SU-DHL-6 (cell line): ENCODE measurements around the gene BTBD9.

Experiments
- H2AFZ ChIP-seq: fragments of 200-600 bp; sonication (generic); 2 replicates; pipeline ENCODE4 v1.6.1; 2014; ENCODE audit warnings: low read depth, mild to moderate bottlenecking, moderate library complexity, mixed read lengths, antibody characterized with exemption, low read length; ENCODE audit not compliant: severe bottlenecking
- H3F3A ChIP-seq: fragments of 200-600 bp; shearing (Covaris generic); 2 replicates; pipeline ENCODE4 v1.6.0; 2016; ENCODE audit warnings: antibody characterized with exemption, mild to moderate bottlenecking; ENCODE audit not compliant: insufficient read depth
- H3K27ac ChIP-seq: fragments of 200-600 bp; sonication (generic); 2 replicates; pipeline ENCODE4 v1.5.1; 2016; ENCODE audit warnings: low read depth, mild to moderate bottlenecking, low read length, moderate library complexity, mixed read lengths
- H3K27me3 ChIP-seq: fragments of 200-600 bp; sonication (generic), shearing (Covaris generic); 2 replicates; pipeline ENCODE4 v1.6.0; 2014; ENCODE audit warnings: mild to moderate bottlenecking, low read length
- H3K36me3 ChIP-seq: fragments of 200-600 bp; sonication (generic); 2 replicates; pipeline ENCODE4 v1.6.1; 2014; ENCODE audit warnings: mild to moderate bottlenecking, low read length, mixed read lengths
- H3K4me2 ChIP-seq: fragments of 300-600, 200-600 bp; shearing (Covaris generic), sonication (generic); 2 replicates; pipeline ENCODE4 v1.6.0; 2014; ENCODE audit warnings: low read length, low read depth, mild to moderate bottlenecking; ENCODE audit not compliant: poor library complexity, severe bottlenecking
- H3K4me3 ChIP-seq: fragments of 200-600 bp; sonication (generic); 2 replicates; pipeline ENCODE4 v1.5.1; 2014; ENCODE audit warnings: antibody characterized with exemption, low read length, mild to moderate bottlenecking, mixed read lengths; ENCODE audit not compliant: insufficient read depth, poor library complexity, severe bottlenecking
- H3K79me2 ChIP-seq: fragments of 200-600 bp; sonication (generic); 2 replicates; pipeline ENCODE4 v1.6.1; 2014; ENCODE audit warnings: mild to moderate bottlenecking, low read length, moderate library complexity; ENCODE audit not compliant: insufficient read depth
- H3K9ac ChIP-seq: fragments of 200-600 bp; sonication (generic); 2 replicates; pipeline ENCODE4 v1.7.0; 2014; ENCODE audit warnings: mild to moderate bottlenecking, low read length
- H3K9me2 ChIP-seq: fragments of 200-600 bp; sonication (generic); replicated peaks from 2 replicates; pipeline ENCODE4 v1.6.1; 2014; ENCODE audit warnings: low read length; ENCODE audit not compliant: insufficient read depth
- H3K9me3 ChIP-seq: fragments of 200-600 bp; sonication (generic); 2 replicates; pipeline ENCODE4 v1.6.1; 2014; ENCODE audit warnings: low read length, mixed read lengths; ENCODE audit not compliant: insufficient read depth
- H4K20me1 ChIP-seq: fragments of 200-600 bp; sonication (generic); 2 replicates; pipeline ENCODE4 v1.6.1; 2014; ENCODE audit warnings: low read depth, mild to moderate bottlenecking, antibody characterized with exemption, low read length, moderate library complexity, mixed read lengths
- EZH2phosphoT487 ChIP-seq: fragments of 200-600 bp; sonication (generic), shearing (Covaris generic); conservative IDR thresholded peaks from 2 replicates; pipeline ENCODE4 v1.6.1; 2018; ENCODE audit warnings: mild to moderate bottlenecking, antibody characterized with exemption, low read length, moderate library complexity, mixed read lengths
- TF ChIP-seq, protein P1 (sequence below): fragments of 200-600 bp; sonication (generic); IDR thresholded peaks from one replicate; pipeline ENCODE4 v1.5.1; 2017; ENCODE audit warnings: antibody characterized with exemption, mild to moderate bottlenecking, low read length, moderate library complexity; ENCODE audit not compliant: insufficient read depth, poor library complexity, severe bottlenecking

Gene BTBD9

DNA sequence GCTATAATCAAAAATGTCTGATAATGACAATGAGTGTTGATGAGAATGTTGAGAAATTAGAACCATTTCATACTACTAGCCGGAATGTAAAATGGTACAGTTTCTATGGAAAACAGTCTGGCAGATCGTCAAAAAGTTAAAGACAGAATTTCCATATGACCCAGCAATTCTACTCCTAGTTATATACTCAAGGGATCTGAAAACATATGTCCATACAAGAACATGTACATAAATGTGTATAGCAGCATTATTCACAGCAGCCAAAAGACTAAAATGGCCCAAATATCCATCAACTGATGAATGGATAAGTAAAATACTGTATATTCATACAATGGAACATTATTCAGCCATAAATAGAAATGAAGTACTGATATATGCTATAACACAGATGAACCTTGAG is 236.2 kb downstream of the BTBD9 start:
- no peaks in the 10 kb centered on the region for H3K79me2 ChIP-seq
- no peak overlapping the region for H3K27ac ChIP-seq
- no peaks in the 10 kb centered on the region for H3K27me3 ChIP-seq
- TF ChIP-seq, protein P1, sequence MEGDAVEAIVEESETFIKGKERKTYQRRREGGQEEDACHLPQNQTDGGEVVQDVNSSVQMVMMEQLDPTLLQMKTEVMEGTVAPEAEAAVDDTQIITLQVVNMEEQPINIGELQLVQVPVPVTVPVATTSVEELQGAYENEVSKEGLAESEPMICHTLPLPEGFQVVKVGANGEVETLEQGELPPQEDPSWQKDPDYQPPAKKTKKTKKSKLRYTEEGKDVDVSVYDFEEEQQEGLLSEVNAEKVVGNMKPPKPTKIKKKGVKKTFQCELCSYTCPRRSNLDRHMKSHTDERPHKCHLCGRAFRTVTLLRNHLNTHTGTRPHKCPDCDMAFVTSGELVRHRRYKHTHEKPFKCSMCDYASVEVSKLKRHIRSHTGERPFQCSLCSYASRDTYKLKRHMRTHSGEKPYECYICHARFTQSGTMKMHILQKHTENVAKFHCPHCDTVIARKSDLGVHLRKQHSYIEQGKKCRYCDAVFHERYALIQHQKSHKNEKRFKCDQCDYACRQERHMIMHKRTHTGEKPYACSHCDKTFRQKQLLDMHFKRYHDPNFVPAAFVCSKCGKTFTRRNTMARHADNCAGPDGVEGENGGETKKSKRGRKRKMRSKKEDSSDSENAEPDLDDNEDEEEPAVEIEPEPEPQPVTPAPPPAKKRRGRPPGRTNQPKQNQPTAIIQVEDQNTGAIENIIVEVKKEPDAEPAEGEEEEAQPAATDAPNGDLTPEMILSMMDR, result no peak
- TF ChIP-seq EZH2phosphoT487, result no peak
- H4K20me1 ChIP-seq, result no peaks in the 10 kb centered on the region
- H3F3A ChIP-seq, result no peaks in the 10 kb centered on the region
- no peaks in the 10 kb centered on the region for H3K9me2 ChIP-seq
- H2AFZ ChIP-seq, result no peak overlapping the region
- no peaks in the 10 kb centered on the region for H3K36me3 ChIP-seq
- H3K9ac ChIP-seq, result no peak overlapping the region
- no peaks in the 10 kb centered on the region for H3K9me3 ChIP-seq
- no peak overlapping the region for H3K4me3 ChIP-seq
- H3K4me2 ChIP-seq, result no peak overlapping the region

- Histone ChIP-seq H2AFZ (no peak overlapping the region), H4K20me1 (no peaks in the 10 kb centered on the region), H3F3A (no peaks in the 10 kb centered on the region), H3K9me3 (no peaks in the 10 kb centered on the region), H3K36me3 (no peaks in the 10 kb centered on the region), H3K9me2 (no peaks in the 10 kb centered on the region), H3K79me2 (no peaks in the 10 kb centered on the region), H3K4me2 (no peak overlapping the region), H3K9ac (no peak overlapping the region), H3K4me3 (no peak overlapping the region), H3K27ac (no peak overlapping the region), H3K27me3 (no peaks in the 10 kb centered on the region)
- no peak for TF ChIP-seq EZH2phosphoT487
- TF ChIP-seq, protein P1, result no peak
These were observed 239.0 kb downstream of the BTBD9 start for GRCh38 chr6:38400764-38401163.

DNA sequence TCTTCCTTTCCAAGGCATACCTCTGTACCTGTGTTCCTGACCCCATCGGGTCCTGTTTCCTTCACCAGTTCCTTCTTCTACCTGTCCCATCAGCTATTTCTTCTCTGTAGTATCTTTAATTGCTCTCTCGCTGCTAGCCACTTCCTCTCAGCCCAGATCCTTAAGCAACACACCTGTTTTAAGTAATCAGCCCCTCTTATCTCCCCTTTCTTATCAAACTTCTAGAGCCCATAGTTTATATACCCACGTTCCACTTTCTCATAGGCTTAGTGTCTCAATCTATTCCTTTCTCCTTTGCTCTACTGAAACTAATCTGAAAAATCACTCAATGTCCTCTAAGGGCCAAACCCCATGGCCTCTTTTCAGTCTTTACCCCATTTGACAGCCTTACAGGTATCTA is 239.6 kb downstream of the BTBD9 start:
- no peaks in the 10 kb centered on the region for H3K9me3 ChIP-seq
- no peak overlapping the region for H2AFZ ChIP-seq
- no peak overlapping the region for H3K27ac ChIP-seq
- no peaks in the 10 kb centered on the region for H3K36me3 ChIP-seq
- no peak overlapping the region for H3K4me3 ChIP-seq
- H3F3A ChIP-seq, result no peaks in the 10 kb centered on the region
- H3K79me2 ChIP-seq, result no peaks in the 10 kb centered on the region
- no peaks in the 10 kb centered on the region for H3K27me3 ChIP-seq
- H3K9ac ChIP-seq, result no peak overlapping the region
- H4K20me1 ChIP-seq, result no peaks in the 10 kb centered on the region
- TF ChIP-seq, protein P1, result no peak
- no peak for TF ChIP-seq EZH2phosphoT487
- no peak overlapping the region for H3K4me2 ChIP-seq
- H3K9me2 ChIP-seq, result no peaks in the 10 kb centered on the region
